Liver (tissue), 9 donors: ENCODE results near the gene CYB5RL. TPM values are rescaled to one million over a fixed set of nuclear protein-coding genes. Genes with fewer than 3 reads are reported as not detected.

ENCODE experiments used
- DNase-seq: peaks from one replicate; pipeline ENCODE4 v3.0.0-alpha.2; 2017; ENCODE audit warnings: low spot score
- H3K27ac ChIP-seq, 2 donors: one replicate each; pipeline ENCODE4 v1.7.0; 2013; ENCODE audit warnings: inconsistent platforms in 2 of 2, low read length in 2 of 2, control low read depth in 1 of 2, low read depth in 1 of 2, mild to moderate bottlenecking in 1 of 2
- H3K27me3 ChIP-seq, 4 donors: one replicate each; pipeline versions ENCODE4 v1.6.1 to v1.7.0; 2013; ENCODE audit warnings: low read length in 3 of 4, inconsistent platforms in 1 of 4, mild to moderate bottlenecking in 1 of 4, moderate library complexity in 1 of 4; ENCODE audit not compliant: control insufficient read depth in 4 of 4, insufficient read depth in 4 of 4
- H3K36me3 ChIP-seq, 4 donors: one replicate each; pipeline versions ENCODE4 v1.6.1 to v1.7.0; 2013; ENCODE audit warnings: low read length in 3 of 4, mild to moderate bottlenecking in 3 of 4, low read depth in 1 of 4, moderate library complexity in 1 of 4; ENCODE audit not compliant: control insufficient read depth in 4 of 4, insufficient read depth in 3 of 4
- H3K4me1 ChIP-seq, 4 donors: one replicate each; pipeline versions ENCODE4 v1.6.1 to v1.7.0; 2013; ENCODE audit warnings: low read length in 3 of 4, mild to moderate bottlenecking in 3 of 4, moderate library complexity in 1 of 4; ENCODE audit not compliant: control insufficient read depth in 4 of 4, insufficient read depth in 4 of 4
- H3K4me3 ChIP-seq, 3 donors: one replicate each; pipeline versions ENCODE4 v1.6.1 to v1.7.0; 2013; ENCODE audit warnings: low read length in 3 of 3, control low read depth in 1 of 3, low read depth in 1 of 3, mild to moderate bottlenecking in 1 of 3
- H3K9ac ChIP-seq, 2 donors: one replicate each; pipeline ENCODE4 v1.7.0; 2013; ENCODE audit warnings: low read length in 2 of 2, mild to moderate bottlenecking in 2 of 2, moderate library complexity in 2 of 2, control low read depth in 1 of 2, low read depth in 1 of 2
- H3K9me3 ChIP-seq, 4 donors: one replicate each; pipeline versions ENCODE4 v1.6.1 to v1.7.0; 2013; ENCODE audit warnings: low read length in 3 of 4; ENCODE audit not compliant: control insufficient read depth in 4 of 4
- ATF3 ChIP-seq: IDR thresholded peaks from 2 replicates; pipeline ENCODE4 v1.6.1; 2016; ENCODE audit warnings: antibody characterized with exemption
- CTCF ChIP-seq: fragments of 150-350 bp; IDR thresholded peaks from 2 replicates; pipeline ENCODE4 v1.5.1; 2017; ENCODE audit warnings: improper control_type of control experiment, low read depth, low read length; ENCODE audit not compliant: missing input control
- EGR1 ChIP-seq, 2 donors: IDR thresholded peaks; 2 replicates each; pipeline ENCODE4 v1.6.1; 2016 to 2018; ENCODE audit warnings: antibody characterized with exemption in 2 of 2, low read depth in 2 of 2
- FOXA1 ChIP-seq: IDR thresholded peaks from 2 replicates; pipeline ENCODE4 v1.6.1; 2016; ENCODE audit warnings: antibody characterized with exemption
- FOXA2 ChIP-seq: IDR thresholded peaks from 2 replicates; pipeline ENCODE4 v1.6.1; 2016; ENCODE audit warnings: antibody characterized with exemption
- GABPA ChIP-seq, 2 donors: IDR thresholded peaks in 1 of 2; conservative IDR thresholded peaks in 1 of 2; 2 replicates each; pipeline ENCODE4 v1.6.1; 2016; ENCODE audit warnings: antibody characterized with exemption in 2 of 2, mild to moderate bottlenecking in 1 of 2, moderate library complexity in 1 of 2
- HNF4A ChIP-seq, 2 donors: conservative IDR thresholded peaks; 2 replicates each; pipeline ENCODE4 v1.6.1; 2016; ENCODE audit warnings: antibody characterized with exemption in 2 of 2, mild to moderate bottlenecking in 2 of 2
- HNF4G ChIP-seq: IDR thresholded peaks from 2 replicates; pipeline ENCODE4 v1.6.1; 2016; ENCODE audit warnings: antibody characterized with exemption
- JUND ChIP-seq, 2 donors: IDR thresholded peaks; 2 replicates each; pipeline ENCODE4 v1.6.1; 2016; ENCODE audit warnings: antibody characterized with exemption in 2 of 2
- NR2F2 ChIP-seq: IDR thresholded peaks from 2 replicates; pipeline ENCODE4 v1.6.1; 2016; ENCODE audit warnings: antibody characterized with exemption
- RAD21 ChIP-seq, 2 donors: IDR thresholded peaks; 2 replicates each; pipeline ENCODE4 v1.6.1; 2016; ENCODE audit warnings: antibody characterized with exemption in 2 of 2, mild to moderate bottlenecking in 2 of 2
- RXRA ChIP-seq, 2 donors: IDR thresholded peaks; 2 replicates each; pipeline ENCODE4 v1.6.1; 2017 to 2018; ENCODE audit warnings: antibody characterized with exemption in 2 of 2, mild to moderate bottlenecking in 1 of 2
- SP1 ChIP-seq: IDR thresholded peaks from 2 replicates; pipeline ENCODE4 v1.6.1; 2018; ENCODE audit warnings: antibody characterized with exemption, mild to moderate bottlenecking
- TAF1 ChIP-seq: conservative IDR thresholded peaks from 2 replicates; pipeline ENCODE4 v1.6.1; 2016; ENCODE audit warnings: antibody characterized with exemption, mild to moderate bottlenecking
- YY1 ChIP-seq: IDR thresholded peaks from 2 replicates; pipeline ENCODE4 v1.6.1; 2016; ENCODE audit warnings: antibody characterized with exemption, mild to moderate bottlenecking
- WGBS: extraction: QIAGEN DNeasy Blood & Tissue Kit; methylation state at CpG from one replicate; pipeline ENCODE4 v1.1.7; 2013; 5-methylcytosine and 5-hydroxymethylcytosine counted together
- polyA plus RNA-seq, 2 donors: library from polyadenylated mRNA; stranded (reverse) in 1 of 2; unstranded in 1 of 2; fragments of 200-250 nt in 1 of 2; fragments of >200 nt in 1 of 2; fragmentation: Nextera tagmentation in 1 of 2; extraction: Ambion mirVana in 1 of 2; gene quantifications; one replicate each; pipeline versions ENCODE4 v1.2.1 to v1.2.3, GENCODE V29; 2013 to 2015
- total RNA-seq, 2 donors: library from RNA; depleted of rRNA; stranded (reverse); fragments of >200 nt; gene quantifications; one replicate each; pipeline ENCODE4 v1.2.3, GENCODE V29; 2014
- TF ChIP-seq, protein P1 (sequence below): IDR thresholded peaks from 2 replicates; pipeline ENCODE4 v1.6.1; 2016; ENCODE audit warnings: antibody characterized with exemption
- TF ChIP-seq, protein P2 (sequence below): IDR thresholded peaks from 2 replicates; pipeline ENCODE4 v1.6.1; 2016; ENCODE audit warnings: antibody characterized with exemption, mild to moderate bottlenecking
- TF ChIP-seq, protein P3 (sequence below): IDR thresholded peaks from 2 replicates; pipeline ENCODE4 v1.6.1; 2016; ENCODE audit warnings: antibody characterized with exemption
- donor health status: healthy.
- donor health status: healthy.
- donor health status: healthy.
- donor health status: healthy.
- donor health status: healthy.

Gene CYB5RL
- total and polyA plus RNA-seq, 4 donors = 1.5 to 4.5 (median 2.5) TPM

GRCh38 chr1:54172614-54173599 lies 26.9 kb downstream of the CYB5RL start:
- peak overlapping the region; percentile 37 to 53 for H3K27ac ChIP-seq
- H3K27me3 ChIP-seq = no peaks in the 10 kb centered on the region
- peaks cover 0 to 11% (median 8%) of the 10 kb centered on the region in 4 donors for H3K4me1 ChIP-seq
- H3K9ac ChIP-seq = no peak overlapping the region
- DNase-seq = no peak
- TF ChIP-seq HNF4A (conservative IDR thresholded peaks at IDR 0.05) (peak; percentile 33 to 57), SP1 (peak; percentile 23), RXRA (IDR thresholded peaks at IDR 0.05) (peak; percentile 29 to 62), NR2F2 (peak; percentile 79), CTCF (no peak), JUND (IDR thresholded peaks at IDR 0.05) (peak in 1 of 2 donors; percentile 30), YY1 (no peak), FOXA1 (no peak), ATF3 (no peak), TAF1 (no peak)
- no peak overlapping the region for H3K4me3 ChIP-seq
- 65% methylated on average over 10 of the region's 10 CpGs for WGBS
- H3K9me3 ChIP-seq = no peaks in the 10 kb centered on the region
- H3K36me3 ChIP-seq = no peaks in the 10 kb centered on the region

DNA sequence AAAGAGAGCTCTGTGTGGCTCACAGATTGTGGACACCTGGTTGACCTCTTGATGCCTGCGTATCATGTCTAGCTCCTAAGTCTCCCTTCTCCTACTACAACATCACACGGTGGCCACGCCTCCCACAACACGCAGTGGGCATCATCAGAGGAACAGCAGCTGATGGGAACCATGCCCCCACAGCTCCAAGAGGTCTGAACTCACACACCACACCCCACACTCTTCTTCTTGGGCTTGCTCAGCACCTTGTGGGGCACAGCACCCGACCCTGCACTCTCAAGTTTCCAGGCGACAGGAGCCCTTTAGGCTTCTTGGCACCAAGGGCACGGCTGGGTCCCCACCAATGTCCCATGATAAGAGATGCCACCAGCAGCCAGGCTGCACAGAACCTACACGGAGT lies 28.2 kb downstream of the CYB5RL start:
- 94% methylated on average over 8 of the region's 8 CpGs for WGBS
- no peaks in the 10 kb centered on the region for H3K36me3 ChIP-seq
- TF ChIP-seq, protein P1, sequence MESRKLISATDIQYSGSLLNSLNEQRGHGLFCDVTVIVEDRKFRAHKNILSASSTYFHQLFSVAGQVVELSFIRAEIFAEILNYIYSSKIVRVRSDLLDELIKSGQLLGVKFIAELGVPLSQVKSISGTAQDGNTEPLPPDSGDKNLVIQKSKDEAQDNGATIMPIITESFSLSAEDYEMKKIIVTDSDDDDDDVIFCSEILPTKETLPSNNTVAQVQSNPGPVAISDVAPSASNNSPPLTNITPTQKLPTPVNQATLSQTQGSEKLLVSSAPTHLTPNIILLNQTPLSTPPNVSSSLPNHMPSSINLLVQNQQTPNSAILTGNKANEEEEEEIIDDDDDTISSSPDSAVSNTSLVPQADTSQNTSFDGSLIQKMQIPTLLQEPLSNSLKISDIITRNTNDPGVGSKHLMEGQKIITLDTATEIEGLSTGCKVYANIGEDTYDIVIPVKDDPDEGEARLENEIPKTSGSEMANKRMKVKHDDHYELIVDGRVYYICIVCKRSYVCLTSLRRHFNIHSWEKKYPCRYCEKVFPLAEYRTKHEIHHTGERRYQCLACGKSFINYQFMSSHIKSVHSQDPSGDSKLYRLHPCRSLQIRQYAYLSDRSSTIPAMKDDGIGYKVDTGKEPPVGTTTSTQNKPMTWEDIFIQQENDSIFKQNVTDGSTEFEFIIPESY = no peak
- TF ChIP-seq HNF4A (conservative IDR thresholded peaks at IDR 0.05) = no peak
- no peak for TF ChIP-seq ATF3
- no peak for TF ChIP-seq GABPA (IDR thresholded peaks at IDR 0.05 in 1 of 2, conservative IDR thresholded peaks at IDR 0.05 in 1 of 2)
- TF ChIP-seq FOXA2 = no peak
- TF ChIP-seq HNF4G = no peak
- no peak for TF ChIP-seq RXRA (IDR thresholded peaks at IDR 0.05)
- TF ChIP-seq, protein P2, sequence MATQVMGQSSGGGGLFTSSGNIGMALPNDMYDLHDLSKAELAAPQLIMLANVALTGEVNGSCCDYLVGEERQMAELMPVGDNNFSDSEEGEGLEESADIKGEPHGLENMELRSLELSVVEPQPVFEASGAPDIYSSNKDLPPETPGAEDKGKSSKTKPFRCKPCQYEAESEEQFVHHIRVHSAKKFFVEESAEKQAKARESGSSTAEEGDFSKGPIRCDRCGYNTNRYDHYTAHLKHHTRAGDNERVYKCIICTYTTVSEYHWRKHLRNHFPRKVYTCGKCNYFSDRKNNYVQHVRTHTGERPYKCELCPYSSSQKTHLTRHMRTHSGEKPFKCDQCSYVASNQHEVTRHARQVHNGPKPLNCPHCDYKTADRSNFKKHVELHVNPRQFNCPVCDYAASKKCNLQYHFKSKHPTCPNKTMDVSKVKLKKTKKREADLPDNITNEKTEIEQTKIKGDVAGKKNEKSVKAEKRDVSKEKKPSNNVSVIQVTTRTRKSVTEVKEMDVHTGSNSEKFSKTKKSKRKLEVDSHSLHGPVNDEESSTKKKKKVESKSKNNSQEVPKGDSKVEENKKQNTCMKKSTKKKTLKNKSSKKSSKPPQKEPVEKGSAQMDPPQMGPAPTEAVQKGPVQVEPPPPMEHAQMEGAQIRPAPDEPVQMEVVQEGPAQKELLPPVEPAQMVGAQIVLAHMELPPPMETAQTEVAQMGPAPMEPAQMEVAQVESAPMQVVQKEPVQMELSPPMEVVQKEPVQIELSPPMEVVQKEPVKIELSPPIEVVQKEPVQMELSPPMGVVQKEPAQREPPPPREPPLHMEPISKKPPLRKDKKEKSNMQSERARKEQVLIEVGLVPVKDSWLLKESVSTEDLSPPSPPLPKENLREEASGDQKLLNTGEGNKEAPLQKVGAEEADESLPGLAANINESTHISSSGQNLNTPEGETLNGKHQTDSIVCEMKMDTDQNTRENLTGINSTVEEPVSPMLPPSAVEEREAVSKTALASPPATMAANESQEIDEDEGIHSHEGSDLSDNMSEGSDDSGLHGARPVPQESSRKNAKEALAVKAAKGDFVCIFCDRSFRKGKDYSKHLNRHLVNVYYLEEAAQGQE = no peak
- no peak for TF ChIP-seq JUND (IDR thresholded peaks at IDR 0.05)
- TF ChIP-seq RAD21 (IDR thresholded peaks at IDR 0.05) = no peak
- no peak for TF ChIP-seq EGR1 (IDR thresholded peaks at IDR 0.05; ENCODE audit: low read depth in 2 of 2)
- no peak for TF ChIP-seq SP1
- TF ChIP-seq, protein P3, sequence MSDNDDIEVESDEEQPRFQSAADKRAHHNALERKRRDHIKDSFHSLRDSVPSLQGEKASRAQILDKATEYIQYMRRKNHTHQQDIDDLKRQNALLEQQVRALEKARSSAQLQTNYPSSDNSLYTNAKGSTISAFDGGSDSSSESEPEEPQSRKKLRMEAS = no peak
- no peak for TF ChIP-seq TAF1
- TF ChIP-seq FOXA1 = no peak
- no peaks in the 10 kb centered on the region for H3K9me3 ChIP-seq
- no peak for DNase-seq
- H3K27me3 ChIP-seq = no peaks in the 10 kb centered on the region
- H3K4me3 ChIP-seq = no peak overlapping the region
- H3K9ac ChIP-seq = no peak overlapping the region
- H3K4me1 ChIP-seq = peaks cover 0 to 11% (median 8%) of the 10 kb centered on the region in 4 donors
- no peak overlapping the region for H3K27ac ChIP-seq
